OCI-LY3 (cell line): ENCODE data around the gene TCL1B.
A peak's percentile ranks its signal among the peaks of the same experiment; 100 is the strongest.

Experiments
- H2AFZ ChIP-seq: fragments of 200-600, 300-600 bp; shearing (Covaris generic); 2 replicates; pipeline ENCODE4 v1.6.0; 2014; ENCODE audit warnings: antibody characterized with exemption, low read depth, low read length
- H3K27ac ChIP-seq: fragments of 200-600, 300-600 bp; sonication (generic); 2 replicates; pipeline ENCODE4 v1.5.1; 2014; ENCODE audit warnings: mild to moderate bottlenecking, low read length, moderate library complexity, mixed read lengths
- H3K27me3 ChIP-seq: fragments of 200-600, 300-600 bp; sonication (generic); 2 replicates; pipeline ENCODE4 v1.6.1; 2014; ENCODE audit warnings: low read depth, low read length, mixed read lengths
- H3K36me3 ChIP-seq: fragments of 200-600, 300-600 bp; sonication (generic); replicated peaks from 2 replicates; pipeline ENCODE3; 2014; ENCODE audit warnings: low read depth, low read length, mixed read lengths
- H3K4me1 ChIP-seq: fragments of 300-600, 200-600 bp; sonication (generic); 2 replicates; pipeline ENCODE4 v1.6.1; 2014; ENCODE audit warnings: low read length, mixed read lengths
- H3K4me2 ChIP-seq: fragments of 200-600, 300-600 bp; sonication (generic); 2 replicates; pipeline ENCODE4 v1.6.1; 2014; ENCODE audit warnings: low read length, mixed read lengths
- H3K4me3 ChIP-seq: fragments of 300-600, 200-600 bp; sonication (generic); 2 replicates; pipeline ENCODE4 v1.5.1; 2014; ENCODE audit warnings: antibody characterized with exemption, mild to moderate bottlenecking, low read length, moderate library complexity
- H3K79me2 ChIP-seq: fragments of 300-600, 200-600 bp; shearing (Covaris generic); 2 replicates; pipeline ENCODE4 v1.6.1; 2014; ENCODE audit warnings: mild to moderate bottlenecking, low read length, mixed read lengths
- H3K9ac ChIP-seq: fragments of 300-600, 200-600 bp; shearing (Covaris generic); 2 replicates; pipeline ENCODE4 v1.6.0; 2014; ENCODE audit warnings: mild to moderate bottlenecking, low read length, moderate library complexity
- H3K9me3 ChIP-seq: fragments of 200-600, 300-600 bp; shearing (Covaris generic); 2 replicates; pipeline ENCODE4 v1.6.1; 2014; ENCODE audit warnings: low read length, mixed read lengths; ENCODE audit not compliant: insufficient read depth
- H4K20me1 ChIP-seq: fragments of 200-600, 300-600 bp; sonication (generic); 2 replicates; pipeline ENCODE4 v1.6.1; 2016; ENCODE audit warnings: low read length, mixed read lengths; ENCODE audit not compliant: insufficient read depth
- CTCF ChIP-seq: fragments of 200-600, 300-600 bp; sonication (generic); IDR thresholded peaks from 2 replicates; pipeline ENCODE4 v1.5.1; 2014; ENCODE audit warnings: antibody characterized with exemption, low read length, low read depth
- EZH2phosphoT487 ChIP-seq: fragments of 200-600 bp; shearing (Covaris generic); IDR thresholded peaks from 2 replicates; pipeline ENCODE4 v1.6.1; 2018; ENCODE audit warnings: antibody characterized with exemption, mixed run types, low read depth

Gene TCL1B

GRCh38 chr14:95691591-95691990, 5.4 kb downstream of the TCL1B start:
- Histone ChIP-seq H3K79me2 (no peaks in the 10 kb centered on the region), H3K4me2 (no peak overlapping the region), H3K4me1 (peaks cover 25% of the 10 kb centered on the region), H3K9ac (no peak overlapping the region), H3K4me3 (no peak overlapping the region), H3K36me3 (no peaks in the 10 kb centered on the region), H2AFZ (no peak overlapping the region), H4K20me1 (no peaks in the 10 kb centered on the region), H3K27me3 (no peaks in the 10 kb centered on the region), H3K9me3 (no peaks in the 10 kb centered on the region), H3K27ac (no peak overlapping the region)
- TF ChIP-seq CTCF: no peak
- no peak for TF ChIP-seq EZH2phosphoT487

DNA sequence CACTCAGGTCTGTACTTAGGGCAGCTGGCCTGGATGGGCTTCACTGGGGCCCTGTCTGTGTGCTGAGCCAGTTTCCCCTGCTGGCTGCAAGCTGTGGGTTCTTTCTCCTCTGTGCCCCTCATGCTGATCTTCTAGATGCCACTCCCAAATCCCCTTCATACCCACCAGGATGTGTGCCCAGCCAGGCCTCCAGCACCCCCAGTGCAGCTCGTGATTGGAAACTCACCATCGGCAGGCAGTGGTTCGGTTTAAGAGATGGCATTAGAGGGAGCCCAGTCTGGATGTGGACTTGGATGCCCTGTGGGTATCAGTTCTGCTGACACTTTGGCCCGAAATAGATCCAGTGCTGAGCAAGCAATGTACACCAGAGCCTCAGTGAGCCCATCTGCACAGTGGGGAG, 5.9 kb downstream of the TCL1B start:
- TF ChIP-seq EZH2phosphoT487: no peak
- Histone ChIP-seq H3K4me3 (no peak overlapping the region), H3K27ac (no peak overlapping the region), H2AFZ (no peak overlapping the region), H3K4me2 (no peak overlapping the region), H4K20me1 (no peaks in the 10 kb centered on the region), H3K9ac (no peak overlapping the region), H3K79me2 (no peaks in the 10 kb centered on the region), H3K4me1 (peaks cover 31% of the 10 kb centered on the region), H3K9me3 (no peaks in the 10 kb centered on the region), H3K36me3 (no peaks in the 10 kb centered on the region), H3K27me3 (no peaks in the 10 kb centered on the region)

GRCh38 chr14:95695051-95695450, 8.8 kb downstream of the TCL1B start:
- no peak overlapping the region for H3K4me3 ChIP-seq
- no peaks in the 10 kb centered on the region; the same call in 1 of the 2 replicates for H3K9me3 ChIP-seq
- H2AFZ ChIP-seq: no peak overlapping the region
- H3K27ac ChIP-seq: no peak overlapping the region
- H3K9ac ChIP-seq: no peak overlapping the region
- H3K79me2 ChIP-seq: no peaks in the 10 kb centered on the region
- H3K36me3 ChIP-seq: no peaks in the 10 kb centered on the region
- no peak overlapping the region for H3K4me2 ChIP-seq
- H3K27me3 ChIP-seq: no peaks in the 10 kb centered on the region
- H4K20me1 ChIP-seq: no peaks in the 10 kb centered on the region
- TF ChIP-seq CTCF: no peak
- TF ChIP-seq EZH2phosphoT487: no peak
- H3K4me1 ChIP-seq: peaks cover 60% of the 10 kb centered on the region

- no peak overlapping the region for H3K4me3 ChIP-seq
- H3K79me2 ChIP-seq: no peaks in the 10 kb centered on the region
- H2AFZ ChIP-seq: peak overlapping the region; percentile 58; the same call in 1 of the 2 replicates
- no peak overlapping the region for H3K9ac ChIP-seq
- peak overlapping the region; percentile 93; the same call in 1 of the 2 replicates for H3K27ac ChIP-seq
- H3K9me3 ChIP-seq: no peaks in the 10 kb centered on the region; the same call in 1 of the 2 replicates
- H4K20me1 ChIP-seq: no peaks in the 10 kb centered on the region
- TF ChIP-seq EZH2phosphoT487: no peak
- TF ChIP-seq CTCF: no peak
- H3K27me3 ChIP-seq: no peaks in the 10 kb centered on the region
- peak overlapping the region; percentile 62; the same call in 1 of the 2 replicates for H3K4me2 ChIP-seq
- H3K36me3 ChIP-seq: no peaks in the 10 kb centered on the region
- peaks cover 69% of the 10 kb centered on the region for H3K4me1 ChIP-seq
Measured at GRCh38 chr14:95695913-95696312, 9.7 kb downstream of the TCL1B start.

GRCh38 chr14:95696741-95697140, 10.5 kb downstream of the TCL1B start:
- H3K4me2 ChIP-seq: peak overlapping the region; percentile 62

More at GRCh38 chr14:95696741-95697140, 10.5 kb downstream of the TCL1B start:
- Histone ChIP-seq H4K20me1 (no peaks in the 10 kb centered on the region), H3K79me2 (no peaks in the 10 kb centered on the region), H3K4me3 (no peak overlapping the region), H3K9ac (peak overlapping the region; percentile 62; the same call in 1 of the 2 replicates), H2AFZ (0 out of 2 replicates have a peak overlapping the region, but pooled peaks have one; percentile 58), H3K36me3 (no peaks in the 10 kb centered on the region), H3K27ac (peak overlapping the region; percentile 93), H3K27me3 (no peaks in the 10 kb centered on the region), H3K9me3 (no peaks in the 10 kb centered on the region; the same call in 1 of the 2 replicates), H3K4me1 (peaks cover 77% of the 10 kb centered on the region)
- TF ChIP-seq EZH2phosphoT487: no peak
- TF ChIP-seq CTCF: no peak
